Measurements from ENCODE around the gene DRAXIN.

The DRAXIN gene

DNA sequence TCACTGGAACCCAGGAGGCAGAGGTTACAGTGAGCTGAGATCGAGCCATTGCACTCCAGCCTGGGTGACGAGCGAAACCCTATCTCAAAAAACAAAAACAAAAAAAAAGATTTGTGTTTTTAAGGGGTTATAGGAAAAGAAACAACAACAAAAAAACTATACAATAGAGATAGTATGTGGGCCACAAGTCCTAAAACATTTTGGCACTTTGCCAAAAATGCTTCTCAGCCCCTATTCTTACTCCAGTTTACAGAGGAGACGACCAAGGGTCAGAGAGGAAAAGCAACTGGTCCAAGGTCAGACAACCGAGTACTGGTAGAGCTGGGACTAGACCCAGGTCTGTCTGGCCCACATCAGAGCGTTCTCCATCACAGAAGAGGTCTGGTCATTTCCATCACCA is 33.9 kb upstream of the DRAXIN start:
- no peak for DNase-seq
- H3K9ac ChIP-seq (ENCODE audit: low read depth, low read length): no peak overlapping the region
- TF ChIP-seq, protein P1, sequence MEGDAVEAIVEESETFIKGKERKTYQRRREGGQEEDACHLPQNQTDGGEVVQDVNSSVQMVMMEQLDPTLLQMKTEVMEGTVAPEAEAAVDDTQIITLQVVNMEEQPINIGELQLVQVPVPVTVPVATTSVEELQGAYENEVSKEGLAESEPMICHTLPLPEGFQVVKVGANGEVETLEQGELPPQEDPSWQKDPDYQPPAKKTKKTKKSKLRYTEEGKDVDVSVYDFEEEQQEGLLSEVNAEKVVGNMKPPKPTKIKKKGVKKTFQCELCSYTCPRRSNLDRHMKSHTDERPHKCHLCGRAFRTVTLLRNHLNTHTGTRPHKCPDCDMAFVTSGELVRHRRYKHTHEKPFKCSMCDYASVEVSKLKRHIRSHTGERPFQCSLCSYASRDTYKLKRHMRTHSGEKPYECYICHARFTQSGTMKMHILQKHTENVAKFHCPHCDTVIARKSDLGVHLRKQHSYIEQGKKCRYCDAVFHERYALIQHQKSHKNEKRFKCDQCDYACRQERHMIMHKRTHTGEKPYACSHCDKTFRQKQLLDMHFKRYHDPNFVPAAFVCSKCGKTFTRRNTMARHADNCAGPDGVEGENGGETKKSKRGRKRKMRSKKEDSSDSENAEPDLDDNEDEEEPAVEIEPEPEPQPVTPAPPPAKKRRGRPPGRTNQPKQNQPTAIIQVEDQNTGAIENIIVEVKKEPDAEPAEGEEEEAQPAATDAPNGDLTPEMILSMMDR (IDR thresholded peaks at IDR 0.05; ENCODE audit: borderline replicate concordance, extremely low read depth, low read length, poor library complexity, severe bottlenecking): no peak
- TF ChIP-seq EZH2 (IDR thresholded peaks at IDR 0.05; ENCODE audit: borderline replicate concordance, low read depth, low read length, severe bottlenecking): no peak
- H3K36me3 ChIP-seq (ENCODE audit: insufficient read depth, low read length): no peaks in the 10 kb centered on the region
- no peak overlapping the region for H2AFZ ChIP-seq (ENCODE audit: low read depth, low read length)
- no peaks in the 10 kb centered on the region for H4K20me1 ChIP-seq (ENCODE audit: insufficient read depth, low read length)
- H3K9me3 ChIP-seq (ENCODE audit: insufficient read depth, low read length, severe bottlenecking): no peaks in the 10 kb centered on the region
- H3K79me2 ChIP-seq (ENCODE audit: insufficient read depth, low read length): no peaks in the 10 kb centered on the region
- H3K4me2 ChIP-seq (ENCODE audit: insufficient read depth, low read length): no peak overlapping the region
- no peaks in the 10 kb centered on the region for H3K27me3 ChIP-seq (ENCODE audit: insufficient read depth, low read length, poor library complexity)
- ATAC-seq (ENCODE audit: insufficient read depth, low read depth): no peak
- H3K27ac ChIP-seq (ENCODE audit: low read length): no peak overlapping the region
- no peak overlapping the region for H3K4me3 ChIP-seq (ENCODE audit: low read depth in 1 of 2, low read length in 2 of 2)
- peaks cover 9% of the 10 kb centered on the region for H3K4me1 ChIP-seq (ENCODE audit: insufficient read depth, low read length)

DNA sequence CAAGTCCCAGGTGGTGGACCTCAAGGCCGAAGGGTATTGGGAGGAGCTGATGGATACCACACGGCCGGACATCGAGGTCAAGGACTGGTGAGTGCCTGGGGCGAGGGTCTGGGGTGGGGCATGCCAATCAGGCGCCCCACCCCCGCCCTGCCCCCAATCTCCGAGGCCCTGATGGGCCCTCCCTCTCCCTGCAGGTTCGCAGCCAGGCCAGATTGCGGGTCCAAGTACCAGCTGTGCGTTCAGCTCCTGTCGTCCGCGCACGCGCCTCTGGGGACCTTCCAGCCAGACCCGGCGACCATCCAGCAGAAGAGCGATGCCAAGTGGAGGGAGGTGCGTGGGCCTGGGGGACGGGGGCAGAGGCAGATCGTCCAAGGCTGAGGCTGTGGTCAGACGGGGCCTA is 33.0 kb upstream of the DRAXIN start:
- H2AFZ ChIP-seq (ENCODE audit: low read depth, low read length): no peak overlapping the region
- H3K9me3 ChIP-seq (ENCODE audit: insufficient read depth, low read length, severe bottlenecking): no peaks in the 10 kb centered on the region
- H3K4me3 ChIP-seq (ENCODE audit: low read depth in 1 of 2, low read length in 2 of 2): no peak overlapping the region
- H4K20me1 ChIP-seq (ENCODE audit: insufficient read depth, low read length): peaks cover under 1% of the 10 kb centered on the region
- DNase-seq: no peak
- H3K79me2 ChIP-seq (ENCODE audit: insufficient read depth, low read length): no peaks in the 10 kb centered on the region
- peaks cover 9% of the 10 kb centered on the region for H3K4me1 ChIP-seq (ENCODE audit: insufficient read depth, low read length)
- no peak overlapping the region for H3K27ac ChIP-seq (ENCODE audit: low read length)
- H3K9ac ChIP-seq (ENCODE audit: low read depth, low read length): no peak overlapping the region
- peaks cover 6% of the 10 kb centered on the region for H3K27me3 ChIP-seq (ENCODE audit: insufficient read depth, low read length, poor library complexity)
- H3K4me2 ChIP-seq (ENCODE audit: insufficient read depth, low read length): no peak overlapping the region
- TF ChIP-seq EZH2 (IDR thresholded peaks at IDR 0.05; ENCODE audit: borderline replicate concordance, low read depth, low read length, severe bottlenecking): no peak
- TF ChIP-seq, protein P1 (IDR thresholded peaks at IDR 0.05; ENCODE audit: borderline replicate concordance, extremely low read depth, low read length, poor library complexity, severe bottlenecking): no peak
- no peak for ATAC-seq (ENCODE audit: insufficient read depth, low read depth)
- H3K36me3 ChIP-seq (ENCODE audit: insufficient read depth, low read length): no peaks in the 10 kb centered on the region

- Histone ChIP-seq H3K9me3 (ENCODE audit: insufficient read depth, low read length, severe bottlenecking) (no peaks in the 10 kb centered on the region), H3K79me2 (ENCODE audit: insufficient read depth, low read length) (no peaks in the 10 kb centered on the region), H3K4me3 (ENCODE audit: low read depth in 1 of 2, low read length in 2 of 2) (no peak overlapping the region), H3K4me2 (ENCODE audit: insufficient read depth, low read length) (no peak overlapping the region), H3K9ac (ENCODE audit: low read depth, low read length) (no peak overlapping the region), H2AFZ (ENCODE audit: low read depth, low read length) (no peak overlapping the region), H3K4me1 (ENCODE audit: insufficient read depth, low read length) (peaks cover 21% of the 10 kb centered on the region), H3K27me3 (ENCODE audit: insufficient read depth, low read length, poor library complexity) (peaks cover 9% of the 10 kb centered on the region), H3K36me3 (ENCODE audit: insufficient read depth, low read length) (no peaks in the 10 kb centered on the region), H3K27ac (ENCODE audit: low read length) (no peak overlapping the region), H4K20me1 (ENCODE audit: insufficient read depth, low read length) (peaks cover 5% of the 10 kb centered on the region)
- ATAC-seq (ENCODE audit: insufficient read depth, low read depth) (no peak), DNase-seq (no peak)
- TF ChIP-seq EZH2 (IDR thresholded peaks at IDR 0.05; ENCODE audit: borderline replicate concordance, low read depth, low read length, severe bottlenecking): no peak
- TF ChIP-seq, protein P1 (IDR thresholded peaks at IDR 0.05; ENCODE audit: borderline replicate concordance, extremely low read depth, low read length, poor library complexity, severe bottlenecking): no peak
Observed at GRCh38 chr1:11659748-11660147, 31.8 kb upstream of the DRAXIN start.

GRCh38 chr1:11661103-11661502 is 30.4 kb upstream of the DRAXIN start:
- Histone ChIP-seq H4K20me1 (ENCODE audit: insufficient read depth, low read length) (peaks cover 5% of the 10 kb centered on the region), H2AFZ (ENCODE audit: low read depth, low read length) (no peak overlapping the region), H3K4me1 (ENCODE audit: insufficient read depth, low read length) (peaks cover 13% of the 10 kb centered on the region), H3K4me3 (ENCODE audit: low read depth in 1 of 2, low read length in 2 of 2) (no peak overlapping the region), H3K36me3 (ENCODE audit: insufficient read depth, low read length) (no peaks in the 10 kb centered on the region), H3K4me2 (ENCODE audit: insufficient read depth, low read length) (no peak overlapping the region), H3K27me3 (ENCODE audit: insufficient read depth, low read length, poor library complexity) (peaks cover 9% of the 10 kb centered on the region), H3K9ac (ENCODE audit: low read depth, low read length) (no peak overlapping the region), H3K79me2 (ENCODE audit: insufficient read depth, low read length) (no peaks in the 10 kb centered on the region), H3K9me3 (ENCODE audit: insufficient read depth, low read length, severe bottlenecking) (no peaks in the 10 kb centered on the region), H3K27ac (ENCODE audit: low read length) (no peak overlapping the region)
- TF ChIP-seq, protein P1 (IDR thresholded peaks at IDR 0.05; ENCODE audit: borderline replicate concordance, extremely low read depth, low read length, poor library complexity, severe bottlenecking): no peak
- TF ChIP-seq EZH2 (IDR thresholded peaks at IDR 0.05; ENCODE audit: borderline replicate concordance, low read depth, low read length, severe bottlenecking): no peak
- DNase-seq (no peak), ATAC-seq (ENCODE audit: insufficient read depth, low read depth) (no peak)
